HG02852 (cell line): ENCODE measurements around the gene VGLL4.

Experiments used
- ATAC-seq: cut with Tn5 transposase; IDR thresholded peaks from one replicate; pipeline ENCODE4 v1.9.1; 2021; ENCODE audit warnings: mild to moderate bottlenecking, moderate library complexity; ENCODE audit not compliant: unreplicated experiment

Gene VGLL4

GRCh38 chr3:11509173-11510000 is 134.3 kb downstream of the VGLL4 start:
- no peak for ATAC-seq

GRCh38 chr3:11508346-11509172 is 135.2 kb downstream of the VGLL4 start:
- ATAC-seq, result no peak

GRCh38 chr3:11507719-11508118 is 136.0 kb downstream of the VGLL4 start:
- ATAC-seq, result no peak
